ENCODE data around the gene FOXN3.

The FOXN3 gene

DNA sequence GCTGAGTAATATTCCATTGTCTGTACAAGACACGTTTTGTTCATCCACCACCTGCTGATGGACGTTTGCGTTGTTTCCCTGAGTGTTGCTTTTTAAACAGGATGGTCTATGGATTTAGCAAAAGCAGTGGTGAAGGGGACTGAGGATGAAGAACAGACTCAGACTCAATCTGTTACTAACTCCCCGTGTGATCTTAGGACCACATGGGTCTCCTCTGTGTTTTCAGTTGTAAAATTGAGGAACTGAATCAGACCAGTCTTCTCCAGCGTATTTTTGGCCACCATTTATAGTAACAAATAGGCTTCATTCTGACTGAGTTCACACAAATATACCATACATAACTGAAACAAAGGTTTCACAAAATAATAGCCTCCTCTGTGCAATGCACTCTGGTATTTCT is 85.6 kb downstream of the FOXN3 start:
- no peak for DNase-seq (ENCODE audit: low read depth)

- no peak for DNase-seq (ENCODE audit: low read depth)
Measured at GRCh38 chr14:89330236-89331002, 86.6 kb downstream of the FOXN3 start.

DNA sequence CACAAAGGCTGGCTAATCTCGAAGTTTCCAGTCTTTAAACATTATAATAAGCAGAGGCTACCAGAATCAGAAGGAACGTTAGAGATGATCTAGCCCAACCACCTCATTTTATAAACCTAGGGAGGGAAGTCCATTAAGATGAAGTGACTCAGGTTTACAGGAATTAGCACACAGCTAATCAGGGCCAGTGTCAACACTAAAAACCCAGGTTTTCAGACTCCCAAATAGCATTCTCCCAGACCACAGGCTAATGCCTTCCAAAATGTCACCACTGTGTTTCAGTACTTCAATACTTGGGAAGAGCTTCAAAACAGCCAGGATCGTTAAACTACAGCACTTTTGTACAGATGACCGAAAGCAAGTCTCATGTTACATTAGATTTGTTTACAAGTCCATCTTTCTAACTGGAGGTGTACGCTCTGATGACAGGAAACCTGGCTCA is 89.2 kb downstream of the FOXN3 start:
- no peak for DNase-seq (ENCODE audit: low read depth)

- DNase-seq (ENCODE audit: low read depth) = no peak
Measured at GRCh38 chr14:89325959-89326358, 91.1 kb downstream of the FOXN3 start.

GRCh38 chr14:89325299-89325883 is 91.6 kb downstream of the FOXN3 start:
- DNase-seq (ENCODE audit: low read depth) = no peak

DNA sequence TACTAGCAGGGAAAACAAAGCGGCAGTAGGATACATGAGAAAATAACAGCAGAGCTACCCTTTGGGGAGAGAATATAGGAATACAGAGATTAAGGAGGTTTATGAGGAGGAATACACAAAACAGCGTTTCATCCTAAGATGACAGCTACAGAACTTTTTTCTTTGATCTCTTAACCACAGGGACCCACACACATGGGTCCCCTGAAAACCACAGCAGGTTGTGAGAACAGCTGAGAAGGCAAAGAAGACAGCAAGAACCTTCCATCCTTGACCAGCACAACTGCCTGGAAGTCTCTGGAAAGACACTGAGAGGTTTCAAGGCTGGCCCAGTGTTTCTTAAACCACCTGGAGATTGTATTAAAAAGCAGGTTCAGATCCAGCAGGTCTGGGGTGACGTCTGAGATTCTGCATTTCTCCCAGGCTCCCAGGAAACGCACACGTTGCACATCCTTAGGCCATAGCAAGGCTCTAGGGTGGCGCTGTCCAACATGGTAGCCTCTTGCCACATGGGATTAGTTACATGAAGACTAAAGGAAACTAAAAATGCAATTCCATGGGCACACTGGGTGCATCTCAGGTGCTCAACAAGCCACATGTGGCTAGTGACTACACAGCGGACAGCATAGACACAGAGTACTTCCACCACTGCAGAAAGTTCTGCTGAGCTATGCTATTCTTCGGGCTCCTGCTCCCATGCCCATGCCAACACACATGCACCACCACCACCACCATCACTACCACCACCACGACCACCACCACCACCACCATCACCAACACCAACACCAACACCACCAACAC is 92.3 kb downstream of the FOXN3 start:
- DNase-seq (ENCODE audit: low read depth) = no peak

DNA sequence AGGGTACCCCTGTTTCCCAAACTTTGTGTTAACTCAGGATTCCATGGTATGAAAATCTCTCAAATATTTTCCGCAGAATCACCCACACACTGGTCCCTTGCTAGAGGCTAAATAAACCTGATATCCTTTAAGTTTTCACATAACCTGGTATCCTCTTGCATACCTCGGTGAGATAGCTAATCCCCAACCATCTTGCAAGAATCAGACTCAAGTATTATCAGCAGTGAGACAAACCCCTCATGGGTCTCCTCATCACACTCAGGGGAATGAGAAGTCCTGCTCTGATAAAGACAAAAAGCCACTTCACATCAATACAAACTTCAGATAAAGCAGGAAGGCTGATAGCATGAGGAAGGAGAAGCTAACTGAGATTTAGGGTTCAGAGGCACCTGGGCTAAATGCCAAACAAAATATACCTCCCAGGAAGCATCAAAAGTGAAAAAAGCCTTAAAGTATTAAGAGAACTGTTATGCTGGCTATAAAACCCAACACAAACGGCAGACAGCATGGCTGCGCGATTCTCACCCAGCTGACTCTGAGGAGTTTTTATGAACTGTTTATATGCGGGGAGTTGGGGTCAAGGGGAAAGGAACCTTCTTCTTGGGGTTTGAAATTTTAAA is 96.5 kb downstream of the FOXN3 start:
- no peak for DNase-seq (ENCODE audit: low read depth)

DNA sequence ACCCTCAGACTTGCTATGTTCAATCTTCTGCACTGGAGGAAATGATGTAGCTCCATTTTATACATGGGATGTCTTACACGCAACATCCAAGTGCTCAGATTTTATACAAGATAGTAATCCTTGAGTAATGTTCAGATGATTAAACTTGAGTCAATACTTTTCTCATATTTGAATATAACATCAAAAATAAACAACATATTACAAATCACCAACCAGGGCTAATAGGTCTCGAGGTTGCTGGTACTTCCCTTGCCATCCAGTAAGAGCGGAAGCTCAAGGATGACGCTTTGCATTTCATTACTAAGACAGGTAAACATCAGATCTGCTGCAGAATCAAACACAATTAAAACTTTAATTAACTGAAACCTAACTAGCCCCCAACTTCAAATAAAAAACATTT is 97.3 kb downstream of the FOXN3 start:
- DNase-seq (ENCODE audit: low read depth) = no peak

- DNase-seq (ENCODE audit: low read depth) = no peak
Measured at GRCh38 chr14:89317051-89317691, 99.9 kb downstream of the FOXN3 start.

GRCh38 chr14:89315493-89316470 is 101.3 kb downstream of the FOXN3 start:
- DNase-seq (ENCODE audit: low read depth) = no peak

DNA sequence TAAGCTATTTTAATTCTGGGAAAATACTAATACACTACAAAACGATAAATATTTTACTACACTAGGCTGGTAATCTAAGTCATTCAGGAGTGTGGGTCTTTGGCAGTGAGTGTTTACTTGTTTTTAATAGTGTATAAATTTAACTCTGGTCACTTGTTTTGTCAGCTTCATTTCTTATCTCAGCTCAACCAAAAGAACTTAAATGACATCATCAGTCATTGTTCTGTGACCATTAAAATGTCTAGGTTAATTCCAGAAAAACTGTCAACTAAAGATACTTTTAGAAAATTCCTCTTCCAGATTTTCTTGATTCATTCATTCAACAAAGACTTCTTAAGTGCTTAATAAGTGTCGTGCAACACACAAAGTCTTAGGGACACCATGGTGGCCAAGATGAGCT is 102.8 kb downstream of the FOXN3 start:
- no peak for DNase-seq (ENCODE audit: low read depth)

- no peak for DNase-seq (ENCODE audit: low read depth)
Measured at GRCh38 chr14:89312932-89313331, 104.1 kb downstream of the FOXN3 start.

DNA sequence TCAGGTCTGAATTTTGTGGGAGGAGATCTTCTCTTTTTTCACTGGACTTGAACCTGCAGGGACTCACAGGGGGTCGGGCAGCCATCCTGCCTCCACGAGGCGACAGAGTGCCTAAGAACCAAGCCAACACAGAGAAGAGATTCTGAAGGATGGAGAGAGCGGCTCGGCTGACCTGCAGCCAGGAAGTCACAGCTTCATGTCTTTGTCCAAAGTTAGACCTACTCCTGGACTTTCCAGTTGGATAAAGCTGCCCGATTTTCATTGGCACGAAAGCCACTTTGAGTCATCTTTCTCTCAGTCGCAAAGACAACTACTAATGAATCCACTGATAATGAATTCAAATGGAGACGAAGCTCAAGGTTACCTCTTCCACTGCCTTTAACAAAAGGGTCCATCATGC is 106.8 kb downstream of the FOXN3 start:
- DNase-seq (ENCODE audit: low read depth) = no peak

- DNase-seq (ENCODE audit: low read depth) = no peak
Measured at GRCh38 chr14:89309670-89310177, 107.3 kb downstream of the FOXN3 start.

GRCh38 chr14:89308232-89308959 is 108.6 kb downstream of the FOXN3 start:
- no peak for DNase-seq (ENCODE audit: low read depth)

DNA sequence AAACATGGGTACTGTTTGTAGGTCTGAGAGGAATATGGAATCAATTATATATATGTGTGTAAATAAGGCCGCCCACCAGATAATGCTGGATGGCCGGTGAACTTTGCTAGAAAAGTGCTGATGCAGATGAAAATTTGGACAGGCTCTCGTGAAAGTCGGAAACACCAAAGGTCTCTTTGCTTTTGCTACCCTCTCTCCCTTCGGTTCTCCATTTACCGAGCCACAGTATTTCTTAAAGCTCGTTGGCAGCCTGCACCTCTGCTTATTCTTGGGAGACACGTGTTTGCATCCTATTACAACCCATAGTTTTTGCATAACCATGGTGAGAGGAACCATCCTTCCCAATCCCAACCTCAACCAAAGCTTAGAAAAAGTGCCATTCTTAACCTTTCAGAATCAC is 109.6 kb downstream of the FOXN3 start:
- no peak for DNase-seq (ENCODE audit: low read depth)

DNA sequence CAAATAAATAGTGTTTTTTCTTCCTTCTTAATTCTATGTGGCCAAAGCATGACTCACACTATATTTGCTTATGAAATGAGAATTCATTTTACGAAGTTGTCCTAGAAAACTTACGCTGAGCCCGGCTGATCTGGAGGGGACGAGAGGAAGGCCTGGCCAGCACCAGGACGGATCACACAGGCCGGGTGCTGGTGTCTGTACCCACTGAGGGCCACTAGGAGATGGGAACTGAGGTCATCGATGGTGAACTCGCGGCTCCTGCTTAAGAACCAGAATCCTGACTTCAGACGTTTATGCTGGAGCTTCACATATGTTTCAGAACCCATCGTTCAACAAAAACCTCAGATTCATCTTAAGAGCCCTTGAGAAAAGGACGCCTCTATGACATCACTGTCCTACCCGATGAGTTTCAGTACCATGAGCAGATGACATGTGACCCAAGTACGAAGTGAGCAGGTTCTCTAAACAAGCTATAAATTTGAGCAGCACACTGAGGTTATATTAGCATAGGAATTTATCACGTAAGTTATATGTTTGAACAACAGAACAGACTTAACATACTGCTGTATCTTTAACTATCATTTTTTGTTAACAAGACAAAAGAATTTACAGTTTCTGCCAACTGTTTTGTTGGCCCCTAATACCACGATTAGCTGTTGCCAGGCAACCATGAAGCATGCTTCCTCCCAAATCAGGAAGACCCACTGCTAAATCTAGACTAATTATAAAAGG is 111.9 kb downstream of the FOXN3 start:
- DNase-seq (ENCODE audit: low read depth) = no peak

- no peak for DNase-seq (ENCODE audit: low read depth)
Measured at GRCh38 chr14:89304561-89304960, 112.5 kb downstream of the FOXN3 start.

Measured in activated gamma-delta T cell treated with anti-CD3 and anti-CD28 coated beads, Interleukin-2, amount 50 U/mL, for 16 hours (primary cell).